ENCODE data around the gene C2orf76.
"Not testable (repeated sequence)": the region's sequence is repeated elsewhere in the genome, so short reads cannot be mapped to it uniquely, and the experiment has no call there.

Gene C2orf76

DNA sequence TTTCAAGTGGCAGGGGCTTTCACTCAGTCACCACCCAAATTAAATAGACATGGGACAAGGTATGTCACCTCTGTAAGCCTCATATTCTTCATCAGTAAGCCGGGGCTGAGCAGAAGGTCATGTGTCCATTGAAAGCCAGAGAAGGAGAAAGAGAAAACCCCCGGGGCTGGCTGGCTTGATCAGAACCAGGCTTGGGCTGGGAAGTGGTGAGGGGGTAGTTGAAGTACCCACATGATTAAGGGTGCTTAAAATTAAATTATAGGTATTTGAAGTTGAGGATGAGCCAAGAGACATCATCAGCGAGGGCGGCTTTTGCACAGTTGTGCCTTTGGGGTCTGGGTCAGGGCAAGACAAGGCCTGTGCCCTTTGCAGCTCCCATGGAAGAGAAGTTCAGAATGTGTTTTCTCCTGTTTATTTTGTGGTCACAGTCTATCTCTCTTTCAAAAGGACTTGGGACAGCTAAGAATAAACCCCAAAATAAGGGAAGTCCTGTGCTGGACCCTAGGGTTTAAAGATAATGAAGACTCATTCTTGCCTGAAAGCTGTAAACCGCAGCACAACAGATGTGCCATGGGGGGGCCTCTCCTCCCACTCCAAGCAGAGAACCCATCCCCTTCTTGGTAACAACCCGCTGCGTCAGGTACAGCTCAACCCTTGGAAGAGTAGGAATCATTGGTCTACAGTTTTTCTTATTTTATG, 10.8 kb upstream of the C2orf76 start:
- DNase-seq: no peak

DNA sequence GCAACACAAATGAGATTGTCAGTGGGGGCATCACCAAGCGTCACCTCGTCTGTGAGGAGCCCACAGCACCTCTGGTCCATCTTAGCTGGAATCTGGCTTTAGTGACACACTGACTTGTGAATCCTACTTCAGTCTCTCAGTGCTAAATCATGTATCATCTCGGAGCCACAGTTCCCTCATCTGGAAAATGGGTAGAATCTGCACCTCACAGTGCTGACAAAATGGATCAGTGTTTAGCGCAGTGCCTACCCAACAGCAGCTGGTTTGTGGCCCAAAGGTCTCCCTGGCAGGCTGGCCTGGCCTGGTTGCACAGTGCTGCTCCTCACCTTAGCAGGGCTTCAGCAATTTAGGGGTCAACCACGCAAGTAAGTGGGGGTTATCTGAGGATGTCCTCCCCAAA, 10.2 kb upstream of the C2orf76 start:
- no peak for DNase-seq

DNA sequence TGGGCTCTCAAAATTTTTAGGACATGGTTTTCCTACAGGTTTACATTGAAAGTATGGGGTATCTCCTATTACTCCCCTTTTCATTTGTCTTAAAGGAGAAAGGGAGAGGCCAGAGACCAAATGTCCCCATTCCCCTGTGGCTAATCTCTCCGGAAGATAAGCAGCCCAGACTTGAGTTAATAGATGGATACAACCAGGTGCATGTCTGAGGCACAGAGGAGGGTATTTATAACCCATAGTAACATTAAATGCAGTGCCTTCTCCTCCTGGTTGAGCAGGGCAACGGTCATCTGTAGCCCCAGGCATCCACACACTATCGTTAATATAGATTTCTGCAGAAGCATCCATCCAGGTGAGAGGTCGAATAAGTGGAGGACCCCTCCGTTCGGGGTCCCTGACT, 9.8 kb upstream of the C2orf76 start:
- not testable (repeated sequence) for DNase-seq

GRCh38 chr2:119373907-119374745, 7.5 kb upstream of the C2orf76 start:
- DNase-seq: not testable (repeated sequence)

DNA sequence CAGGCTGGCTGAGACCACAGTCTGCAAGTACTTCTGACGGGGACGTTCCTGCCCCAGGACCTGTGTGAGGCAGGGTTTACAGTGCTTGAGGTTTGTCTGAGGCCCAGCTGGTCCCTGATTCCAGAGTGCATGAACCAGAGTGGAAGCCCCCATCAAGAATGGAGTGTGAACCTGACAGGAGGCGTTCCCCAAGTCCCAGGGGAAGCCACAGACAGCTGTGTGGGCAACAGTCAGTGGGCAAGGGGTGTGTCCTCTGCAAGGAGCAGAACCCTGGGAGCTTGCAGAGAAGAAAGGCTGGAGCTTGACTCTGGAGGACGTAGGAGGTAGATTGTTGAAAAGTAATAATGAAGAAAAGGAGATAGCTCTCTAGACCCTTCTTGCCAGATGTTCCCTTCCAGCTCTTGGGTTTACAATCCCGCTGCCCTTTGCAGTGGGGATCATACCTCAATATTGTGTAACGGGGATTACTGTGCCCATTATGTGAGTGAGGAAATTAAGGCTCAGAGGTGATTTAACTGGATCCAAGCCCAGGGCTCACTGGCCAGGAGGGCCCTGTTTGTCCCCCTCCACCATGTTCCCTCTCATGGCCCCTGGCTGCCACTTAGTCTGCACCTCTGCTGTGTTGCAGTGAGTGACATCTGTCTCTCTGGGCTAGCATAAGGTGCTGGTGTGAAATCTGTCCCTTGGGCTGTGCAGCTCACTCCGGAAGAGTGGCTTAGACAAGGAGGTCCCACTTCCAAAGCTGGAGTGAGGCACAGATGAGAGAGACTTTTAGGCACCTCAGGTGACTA, 6.3 kb upstream of the C2orf76 start:
- DNase-seq: no peak

DNA sequence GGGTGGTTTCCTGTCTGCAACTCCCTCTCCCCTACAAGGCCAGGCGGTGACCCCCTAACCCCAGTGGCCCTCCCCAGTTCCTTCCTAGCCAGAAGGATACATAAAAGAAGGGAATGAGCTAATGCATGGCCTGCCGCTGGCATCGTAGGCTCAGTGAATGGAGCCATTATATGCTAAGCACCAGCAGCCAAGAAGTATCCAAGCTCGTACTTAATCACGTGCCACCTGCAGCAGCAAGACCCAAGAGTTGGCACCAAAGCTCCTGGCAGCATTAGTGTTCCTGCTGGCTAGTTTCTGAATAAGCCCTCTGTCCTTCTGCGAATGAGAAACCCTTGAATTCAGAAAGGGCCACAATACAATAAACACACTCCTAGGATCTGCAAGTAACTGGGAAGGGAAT, 4.5 kb upstream of the C2orf76 start:
- DNase-seq: peak; percentile 69

- DNase-seq: no peak
Observed at GRCh38 chr2:119369845-119370244, 3.2 kb upstream of the C2orf76 start.

DNA sequence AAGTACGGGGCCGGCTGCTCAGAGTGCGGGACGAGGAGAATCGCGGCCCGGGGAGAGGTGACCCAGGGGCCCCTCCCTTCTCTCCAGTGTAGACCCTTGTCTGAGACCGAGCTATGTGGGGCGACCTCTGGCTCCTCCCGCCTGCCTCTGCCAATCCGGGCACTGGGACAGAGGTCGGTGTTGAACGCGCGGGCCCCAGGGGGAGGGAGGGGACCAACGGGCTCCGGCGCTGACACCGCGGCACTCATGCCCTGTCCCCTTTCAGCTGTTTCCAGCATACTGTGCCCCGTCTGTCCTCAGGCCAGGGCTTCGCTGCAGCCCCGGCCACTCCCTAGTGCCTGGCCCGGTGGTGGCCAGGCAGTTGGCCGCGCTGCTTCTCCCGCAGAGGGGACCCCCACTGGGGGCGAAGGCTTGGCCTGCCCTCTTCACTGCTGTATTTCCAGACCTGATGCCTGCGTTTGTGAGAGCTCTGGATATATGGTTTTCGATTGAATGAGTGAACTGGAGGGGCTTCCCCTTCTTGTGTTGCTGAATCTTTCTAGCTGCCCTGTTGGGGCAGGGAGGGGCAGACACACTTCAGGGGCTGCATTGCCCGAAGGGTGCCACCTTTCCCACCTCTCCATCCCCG, 952 bp upstream of the C2orf76 start:
- DNase-seq: no peak

GRCh38 chr2:119366161-119366648, 429 bp downstream of the C2orf76 start:
- DNase-seq: no peak

DNA sequence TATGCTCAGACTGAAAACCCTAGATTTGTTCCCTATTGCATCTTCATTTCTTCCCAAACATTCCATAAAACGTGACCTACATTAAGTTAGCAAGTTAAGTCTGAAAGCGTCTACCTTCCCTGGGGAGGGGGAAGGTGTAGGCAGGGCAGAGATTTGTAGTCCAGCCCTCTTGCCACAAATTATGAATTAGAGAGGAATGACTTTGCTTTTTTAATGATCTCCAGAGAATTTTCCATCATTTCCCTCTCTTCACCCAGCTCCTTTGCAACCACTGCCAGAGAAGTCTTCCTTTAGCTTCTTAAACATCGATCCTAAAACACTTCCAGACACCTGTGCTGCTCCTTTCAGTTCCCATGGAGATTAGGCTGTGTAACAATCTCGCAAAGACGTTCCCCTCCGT, 1.2 kb downstream of the C2orf76 start:
- DNase-seq: no peak

- no peak for DNase-seq
Observed at GRCh38 chr2:119364798-119365197, 1.8 kb downstream of the C2orf76 start.

GRCh38 chr2:119360423-119360966, 6.1 kb downstream of the C2orf76 start:
- no peak for DNase-seq

DNA sequence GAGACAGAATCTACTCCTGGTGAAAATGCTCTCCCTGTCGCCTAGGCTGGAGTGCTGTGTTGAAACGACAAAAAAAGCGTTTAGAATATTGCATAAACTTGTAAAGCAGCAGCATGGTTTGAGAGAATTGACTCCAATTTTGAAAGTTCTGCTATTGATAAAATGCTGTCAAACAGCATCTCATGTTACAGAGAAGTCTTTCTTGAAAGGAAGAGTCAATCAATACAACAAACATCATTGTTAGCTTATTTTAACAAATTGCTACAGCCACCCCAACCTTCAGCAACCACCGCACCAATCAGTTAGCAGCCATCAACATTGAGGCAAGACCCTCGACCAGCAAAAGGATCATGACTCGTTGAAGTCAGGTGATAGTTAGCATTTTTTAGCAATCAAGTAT, 6.9 kb downstream of the C2orf76 start:
- no peak for DNase-seq

GRCh38 chr2:119354860-119355259, 11.8 kb downstream of the C2orf76 start:
- DNase-seq: no peak

GRCh38 chr2:119352357-119352756, 14.3 kb downstream of the C2orf76 start:
- peak; percentile 70 for DNase-seq

DNA sequence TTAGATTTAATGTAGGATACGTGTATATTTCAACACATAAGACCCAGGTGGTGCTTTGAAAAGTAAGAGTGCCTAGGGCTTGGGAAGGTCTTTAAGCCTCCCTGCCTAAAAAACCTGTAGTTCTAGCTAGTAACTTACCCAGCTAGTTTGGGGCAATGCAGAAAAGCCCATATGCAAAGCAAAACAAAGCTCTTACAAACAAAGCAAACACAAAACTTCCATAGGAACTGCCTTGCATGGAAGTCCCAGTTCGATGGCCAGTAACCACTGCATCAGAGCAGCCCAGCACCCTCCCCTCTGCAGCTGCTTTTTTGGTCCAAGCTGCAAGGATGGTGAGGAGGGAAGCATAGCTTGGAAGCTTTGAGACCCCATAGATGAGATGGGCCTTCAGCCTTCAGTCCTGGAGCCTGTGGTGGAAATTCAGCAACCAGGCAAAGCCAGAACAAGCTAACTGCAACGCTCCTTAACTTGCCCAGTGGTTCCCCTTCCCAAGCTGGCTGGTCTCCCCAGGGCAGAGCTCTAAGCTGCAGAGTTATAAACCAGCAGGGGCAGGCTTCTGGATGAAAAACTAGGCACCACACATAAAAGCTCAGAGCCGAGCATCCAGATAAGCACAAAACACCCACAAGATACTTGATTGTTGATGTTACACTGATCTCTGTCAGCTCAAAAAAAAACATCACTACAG, 16.2 kb downstream of the C2orf76 start:
- peak; percentile 43 for DNase-seq

- DNase-seq: peak; percentile 10
Observed at GRCh38 chr2:119349289-119349688, 17.3 kb downstream of the C2orf76 start.

DNA sequence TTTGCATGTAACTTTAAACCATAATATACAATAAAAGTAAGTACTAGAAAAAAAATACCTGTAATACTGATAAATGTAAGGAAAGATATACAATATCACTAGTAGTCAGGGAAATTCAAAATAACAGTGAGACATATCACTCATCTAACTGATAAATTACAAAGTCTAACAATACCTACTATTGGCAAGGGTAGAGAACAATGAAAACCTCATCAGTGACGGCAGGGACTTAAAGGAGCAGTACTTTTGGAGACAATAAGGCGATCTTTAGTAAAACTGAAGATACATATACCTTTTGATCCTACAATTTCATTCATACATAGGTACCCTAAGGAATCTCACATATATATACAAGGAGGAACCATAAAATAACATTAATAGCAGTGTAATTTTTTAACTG, 24.9 kb downstream of the C2orf76 start:
- no peak for DNase-seq

GRCh38 chr2:119339562-119339923, 27.1 kb downstream of the C2orf76 start:
- no peak for DNase-seq

DNA sequence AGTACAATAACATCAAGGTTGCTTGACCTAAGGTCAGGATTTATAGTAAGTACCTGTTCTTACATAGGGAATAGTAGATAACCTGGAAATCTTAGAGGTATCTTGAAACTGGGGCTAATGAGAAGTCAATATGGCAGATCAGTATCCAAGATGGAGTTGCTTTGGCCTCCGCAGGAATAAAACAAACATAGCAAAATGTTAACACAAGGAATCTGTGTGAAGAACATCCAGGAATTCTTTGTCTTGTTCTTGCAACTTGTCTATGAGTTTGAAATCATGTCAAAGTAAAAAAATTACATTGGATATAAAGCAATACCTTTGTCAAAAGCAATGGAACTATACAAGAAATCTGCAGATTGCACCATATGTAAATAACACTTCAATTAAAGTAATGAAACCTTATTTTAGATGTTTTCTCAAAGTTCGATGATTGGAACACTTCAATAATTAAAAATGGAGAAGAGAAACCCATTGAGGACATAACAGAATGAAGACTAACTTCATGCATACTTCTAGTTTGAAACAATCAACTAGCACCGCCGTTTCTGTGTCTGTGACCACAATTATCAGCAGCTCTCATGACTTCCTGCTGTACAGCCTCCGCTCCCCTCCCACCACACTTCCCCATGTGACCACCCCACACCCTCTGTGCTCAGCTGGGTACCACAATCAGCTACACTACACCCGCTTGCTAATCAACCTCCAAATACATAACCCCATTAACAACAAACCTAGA, 27.6 kb downstream of the C2orf76 start:
- DNase-seq: no peak

DNA sequence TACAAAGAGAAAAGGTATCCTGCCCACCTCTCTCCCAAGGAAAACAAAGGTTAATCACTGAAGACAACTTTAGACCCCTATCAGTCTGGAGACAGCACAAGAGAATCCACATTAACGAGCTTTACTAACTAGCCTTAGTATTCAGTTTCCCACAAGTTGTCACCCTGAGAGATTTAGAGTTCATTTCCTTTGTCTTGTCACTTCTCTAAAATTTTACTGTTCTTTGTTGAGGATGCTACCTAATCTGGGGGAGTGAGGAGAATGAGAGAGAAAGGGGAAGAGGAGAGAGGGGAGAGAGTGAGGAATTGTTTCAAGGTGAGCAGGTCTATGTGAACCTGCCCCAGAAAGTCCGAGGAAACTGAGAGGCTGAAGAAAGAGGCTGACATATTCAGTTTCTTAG, 28.4 kb downstream of the C2orf76 start:
- DNase-seq: no peak
